Measurements from ENCODE around the gene LRR1.

DNA sequence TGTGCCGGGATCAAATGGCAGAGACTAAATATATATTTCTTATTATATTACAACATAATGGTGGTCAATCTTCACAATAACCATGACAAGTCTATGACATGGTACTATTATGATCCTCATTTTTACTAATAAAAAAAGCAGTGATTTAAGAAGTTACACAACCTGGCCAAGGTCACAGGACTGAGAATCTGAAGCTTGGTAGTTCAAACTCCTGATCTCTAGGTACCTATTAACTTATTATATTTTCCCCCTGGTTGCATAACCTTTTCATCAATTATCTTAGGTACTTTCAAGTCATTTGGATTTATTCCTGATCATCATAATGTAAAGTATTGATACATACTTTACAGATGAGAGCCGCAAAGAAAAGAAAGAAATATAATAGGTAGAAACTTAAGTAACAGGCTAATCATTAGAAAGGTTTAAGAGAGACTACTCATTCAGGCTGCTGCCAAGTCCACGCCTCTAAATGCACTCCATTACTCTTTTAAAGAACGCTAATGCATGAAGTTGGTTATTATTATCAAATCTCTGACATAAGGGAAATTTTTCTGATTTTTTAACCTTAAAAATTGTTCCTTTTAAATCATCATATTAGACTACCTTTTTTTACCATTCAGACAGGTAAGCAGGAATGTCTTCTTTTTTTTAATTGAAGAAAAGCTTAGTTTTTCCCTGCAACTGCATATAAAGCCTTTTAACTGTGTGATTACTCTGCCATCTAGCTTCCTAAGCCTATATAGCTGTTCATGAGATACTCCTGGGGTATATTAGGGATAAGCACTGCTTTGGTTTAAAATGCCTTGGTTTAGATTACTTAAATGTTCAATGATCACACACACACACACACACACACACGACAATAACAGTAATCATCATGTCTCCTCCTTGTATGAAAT, 48.2 kb upstream of the LRR1 start:
- TF ChIP-seq TAF1 (IDR thresholded peaks at IDR 0.05; ENCODE audit: borderline replicate concordance, insufficient read depth, low read length) (no peak), FOXP2 (optimal IDR thresholded peaks at IDR 0.05; ENCODE audit: borderline replicate concordance, extremely low read depth, extremely low read length, insufficient read depth) (no peak)
- TF ChIP-seq, protein P1, sequence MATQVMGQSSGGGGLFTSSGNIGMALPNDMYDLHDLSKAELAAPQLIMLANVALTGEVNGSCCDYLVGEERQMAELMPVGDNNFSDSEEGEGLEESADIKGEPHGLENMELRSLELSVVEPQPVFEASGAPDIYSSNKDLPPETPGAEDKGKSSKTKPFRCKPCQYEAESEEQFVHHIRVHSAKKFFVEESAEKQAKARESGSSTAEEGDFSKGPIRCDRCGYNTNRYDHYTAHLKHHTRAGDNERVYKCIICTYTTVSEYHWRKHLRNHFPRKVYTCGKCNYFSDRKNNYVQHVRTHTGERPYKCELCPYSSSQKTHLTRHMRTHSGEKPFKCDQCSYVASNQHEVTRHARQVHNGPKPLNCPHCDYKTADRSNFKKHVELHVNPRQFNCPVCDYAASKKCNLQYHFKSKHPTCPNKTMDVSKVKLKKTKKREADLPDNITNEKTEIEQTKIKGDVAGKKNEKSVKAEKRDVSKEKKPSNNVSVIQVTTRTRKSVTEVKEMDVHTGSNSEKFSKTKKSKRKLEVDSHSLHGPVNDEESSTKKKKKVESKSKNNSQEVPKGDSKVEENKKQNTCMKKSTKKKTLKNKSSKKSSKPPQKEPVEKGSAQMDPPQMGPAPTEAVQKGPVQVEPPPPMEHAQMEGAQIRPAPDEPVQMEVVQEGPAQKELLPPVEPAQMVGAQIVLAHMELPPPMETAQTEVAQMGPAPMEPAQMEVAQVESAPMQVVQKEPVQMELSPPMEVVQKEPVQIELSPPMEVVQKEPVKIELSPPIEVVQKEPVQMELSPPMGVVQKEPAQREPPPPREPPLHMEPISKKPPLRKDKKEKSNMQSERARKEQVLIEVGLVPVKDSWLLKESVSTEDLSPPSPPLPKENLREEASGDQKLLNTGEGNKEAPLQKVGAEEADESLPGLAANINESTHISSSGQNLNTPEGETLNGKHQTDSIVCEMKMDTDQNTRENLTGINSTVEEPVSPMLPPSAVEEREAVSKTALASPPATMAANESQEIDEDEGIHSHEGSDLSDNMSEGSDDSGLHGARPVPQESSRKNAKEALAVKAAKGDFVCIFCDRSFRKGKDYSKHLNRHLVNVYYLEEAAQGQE (IDR thresholded peaks at IDR 0.05; ENCODE audit: insufficient read depth in 1 of 2, low read depth in 2 of 2, low read length in 2 of 2), result no peak
